ENCODE results near the gene GBX1.

DNA sequence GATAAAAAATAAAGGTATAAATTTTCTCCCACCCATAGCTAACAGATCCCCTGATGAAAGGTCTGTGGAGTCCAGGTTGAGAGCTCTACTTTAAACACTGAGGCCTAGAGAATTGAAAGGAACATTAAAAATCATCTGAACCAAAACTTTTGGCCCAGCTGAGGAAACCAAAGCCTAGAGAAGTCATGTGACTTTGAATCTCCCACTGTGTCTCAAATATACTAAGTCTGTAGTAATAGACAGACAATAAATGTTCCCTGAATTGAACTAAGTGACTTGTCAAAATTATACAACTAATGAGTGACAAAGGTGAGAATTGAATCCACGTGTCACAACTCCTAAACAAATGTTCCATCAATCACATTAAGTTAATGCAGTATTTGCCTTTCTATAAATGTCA is 5.7 kb downstream of the GBX1 start:
- TF ChIP-seq POLR2A (IDR thresholded peaks at IDR 0.05; ENCODE audit: low read depth) = no peak
- TF ChIP-seq, protein P1, sequence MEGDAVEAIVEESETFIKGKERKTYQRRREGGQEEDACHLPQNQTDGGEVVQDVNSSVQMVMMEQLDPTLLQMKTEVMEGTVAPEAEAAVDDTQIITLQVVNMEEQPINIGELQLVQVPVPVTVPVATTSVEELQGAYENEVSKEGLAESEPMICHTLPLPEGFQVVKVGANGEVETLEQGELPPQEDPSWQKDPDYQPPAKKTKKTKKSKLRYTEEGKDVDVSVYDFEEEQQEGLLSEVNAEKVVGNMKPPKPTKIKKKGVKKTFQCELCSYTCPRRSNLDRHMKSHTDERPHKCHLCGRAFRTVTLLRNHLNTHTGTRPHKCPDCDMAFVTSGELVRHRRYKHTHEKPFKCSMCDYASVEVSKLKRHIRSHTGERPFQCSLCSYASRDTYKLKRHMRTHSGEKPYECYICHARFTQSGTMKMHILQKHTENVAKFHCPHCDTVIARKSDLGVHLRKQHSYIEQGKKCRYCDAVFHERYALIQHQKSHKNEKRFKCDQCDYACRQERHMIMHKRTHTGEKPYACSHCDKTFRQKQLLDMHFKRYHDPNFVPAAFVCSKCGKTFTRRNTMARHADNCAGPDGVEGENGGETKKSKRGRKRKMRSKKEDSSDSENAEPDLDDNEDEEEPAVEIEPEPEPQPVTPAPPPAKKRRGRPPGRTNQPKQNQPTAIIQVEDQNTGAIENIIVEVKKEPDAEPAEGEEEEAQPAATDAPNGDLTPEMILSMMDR (IDR thresholded peaks at IDR 0.05) = no peak

Measured in esophagus muscularis mucosa (tissue), 3 donors.